ENCODE results near the gene GRB2.

The GRB2 gene

DNA sequence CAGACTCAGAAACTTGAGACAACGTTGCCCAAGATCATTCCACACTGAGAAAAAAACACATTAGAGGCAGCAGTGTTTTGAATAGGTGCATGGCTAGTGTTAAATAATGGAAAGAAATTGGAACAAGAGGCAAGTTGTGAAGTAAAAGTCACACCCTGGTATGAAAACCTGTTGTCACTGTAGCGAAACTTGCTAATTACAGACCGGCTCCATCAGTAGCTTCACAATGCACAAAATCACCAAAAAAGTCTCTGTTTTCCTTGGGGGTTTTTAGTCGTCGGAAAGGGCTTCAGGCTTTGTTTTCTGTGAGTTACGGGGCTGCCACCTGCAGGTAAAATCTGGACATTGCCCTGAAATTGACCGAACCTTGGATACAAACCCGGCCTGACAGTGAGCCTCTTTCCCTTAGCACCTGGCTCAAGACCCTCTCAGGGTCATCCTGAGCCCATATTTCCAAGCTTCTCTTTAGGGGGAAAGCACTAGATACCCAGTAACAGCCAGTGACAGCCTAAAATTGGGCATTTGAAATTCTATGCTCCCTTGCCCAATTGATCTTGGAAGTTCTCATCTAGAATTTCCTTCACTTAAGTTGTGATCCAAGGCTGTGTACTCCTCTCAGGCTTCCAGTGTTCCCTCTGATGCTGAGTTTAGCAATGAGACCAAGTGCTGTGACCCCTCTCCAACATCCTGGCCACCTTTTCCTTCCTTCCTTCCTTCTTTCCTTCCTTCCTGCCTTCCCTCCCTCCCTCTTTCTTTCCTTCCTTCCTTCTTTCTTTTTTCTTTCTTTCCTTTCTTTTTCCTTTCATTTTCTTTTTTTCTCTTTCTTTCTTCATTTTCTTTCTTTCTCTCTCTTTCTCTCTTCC is 7.2 kb upstream of the GRB2 start:
- DNase-seq, result peak; percentile 73

- no peak for DNase-seq
These were observed 6.0 kb upstream of the GRB2 start for GRCh38 chr17:75411328-75412067.

GRCh38 chr17:75410141-75410540 is 4.7 kb upstream of the GRB2 start:
- DNase-seq, result no peak

- no peak for DNase-seq
These were observed 2.3 kb upstream of the GRB2 start for GRCh38 chr17:75407655-75408352.

- DNase-seq, result no peak
These were observed 741 bp upstream of the GRB2 start for GRCh38 chr17:75406222-75406615.

GRCh38 chr17:75404731-75405364 is 630 bp downstream of the GRB2 start:
- peak; percentile 61 for DNase-seq

- DNase-seq, result peak; percentile 54
These were observed 1.2 kb downstream of the GRB2 start for GRCh38 chr17:75404223-75404730.

- DNase-seq, result no peak
These were observed 2.3 kb downstream of the GRB2 start for GRCh38 chr17:75403131-75403530.

DNA sequence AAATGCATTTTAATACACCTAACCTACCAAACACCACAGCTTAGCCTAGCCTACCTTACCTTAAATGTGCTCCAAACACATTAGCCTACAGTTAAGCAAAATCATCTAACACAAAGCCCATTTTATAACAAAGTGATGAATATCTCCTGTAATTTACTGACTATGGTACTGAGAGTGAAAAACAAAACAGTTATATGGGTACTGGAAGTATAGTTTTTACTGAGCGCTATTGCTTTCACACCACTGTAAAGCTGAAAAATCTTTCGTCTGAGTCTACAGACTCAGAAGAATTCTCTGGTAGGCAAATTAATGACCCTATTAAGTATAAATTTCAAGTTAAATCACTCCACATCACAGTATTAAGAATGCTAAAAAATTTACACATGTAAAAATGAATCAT is 3.5 kb downstream of the GRB2 start:
- no peak for DNase-seq

- DNase-seq, result no peak
These were observed 5.0 kb downstream of the GRB2 start for GRCh38 chr17:75400326-75400939.

- DNase-seq, result no peak
These were observed 7.2 kb downstream of the GRB2 start for GRCh38 chr17:75398279-75398678.

- no peak for DNase-seq
These were observed 8.3 kb downstream of the GRB2 start for GRCh38 chr17:75397217-75397616.

DNA sequence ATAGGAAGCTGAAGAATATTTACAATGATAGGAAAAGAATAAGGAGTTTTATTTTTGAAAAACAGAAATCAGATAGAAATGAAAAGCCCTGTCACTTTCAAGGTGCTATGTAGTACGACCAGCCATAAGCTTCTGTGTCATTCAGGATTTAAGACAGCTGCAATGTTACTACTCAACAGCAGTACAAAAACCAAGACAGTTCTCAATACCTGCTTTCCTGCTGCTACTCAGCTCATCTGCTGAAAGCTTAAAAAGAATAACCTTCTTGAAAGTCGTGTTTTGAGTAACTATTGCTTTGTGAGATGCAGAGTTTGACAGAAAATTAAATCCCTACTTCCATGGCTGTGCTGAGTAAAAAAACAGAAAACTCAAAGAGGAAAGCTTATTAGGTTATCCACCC is 8.7 kb downstream of the GRB2 start:
- DNase-seq, result no peak

DNA sequence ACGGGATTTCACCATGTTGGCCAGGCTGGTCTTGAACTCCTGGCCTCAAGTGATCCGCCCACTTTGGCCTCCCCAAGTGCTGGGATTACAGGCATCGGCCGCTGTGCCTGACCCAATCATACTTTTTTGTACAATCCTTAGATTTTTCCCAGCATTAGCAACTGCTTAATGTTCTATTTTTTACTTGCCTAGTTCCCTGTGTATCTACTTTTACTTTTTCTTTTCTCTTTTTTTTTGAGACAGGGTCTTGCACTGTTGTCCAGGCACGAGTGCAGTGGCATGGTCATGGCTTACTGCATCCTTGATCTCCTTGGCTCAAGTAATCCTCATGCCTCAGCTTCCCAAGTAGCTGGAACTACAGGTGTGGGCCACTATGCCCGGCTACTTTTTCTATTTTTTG is 9.5 kb downstream of the GRB2 start:
- no peak for DNase-seq

DNA sequence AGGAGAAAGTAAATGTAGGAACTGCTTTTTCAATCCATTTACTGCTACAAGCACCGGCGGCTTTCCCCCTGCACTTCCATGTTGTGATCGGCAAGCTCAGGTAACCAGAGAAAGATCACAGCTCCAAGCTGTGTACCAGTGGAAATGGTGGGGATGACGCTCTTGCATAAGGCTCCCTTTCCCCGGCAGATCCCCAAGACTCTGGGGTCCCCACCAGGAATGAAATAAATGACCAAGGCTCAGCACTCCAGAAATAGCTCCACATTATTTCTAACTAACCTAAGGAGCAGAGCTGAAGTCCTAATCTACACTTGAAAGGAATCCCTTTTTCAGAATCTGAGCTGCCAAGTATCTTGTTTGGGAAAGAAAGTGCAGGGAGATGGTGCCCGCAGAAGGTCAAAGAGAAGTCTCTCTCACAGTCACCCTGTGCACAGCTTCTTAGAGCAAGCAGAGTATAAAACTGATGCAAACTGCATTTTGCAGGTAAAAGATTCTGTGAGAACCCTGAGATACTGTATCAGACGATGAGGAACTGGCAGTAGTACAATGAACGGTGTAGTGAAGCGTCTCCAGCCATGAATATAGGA is 11.1 kb downstream of the GRB2 start:
- no peak for DNase-seq

GRCh38 chr17:75393523-75394331 is 11.8 kb downstream of the GRB2 start:
- DNase-seq, result peak; percentile 82

GRCh38 chr17:75392559-75392958 is 12.9 kb downstream of the GRB2 start:
- no peak for DNase-seq

GRCh38 chr17:75390982-75391381 is 14.5 kb downstream of the GRB2 start:
- DNase-seq, result no peak

DNA sequence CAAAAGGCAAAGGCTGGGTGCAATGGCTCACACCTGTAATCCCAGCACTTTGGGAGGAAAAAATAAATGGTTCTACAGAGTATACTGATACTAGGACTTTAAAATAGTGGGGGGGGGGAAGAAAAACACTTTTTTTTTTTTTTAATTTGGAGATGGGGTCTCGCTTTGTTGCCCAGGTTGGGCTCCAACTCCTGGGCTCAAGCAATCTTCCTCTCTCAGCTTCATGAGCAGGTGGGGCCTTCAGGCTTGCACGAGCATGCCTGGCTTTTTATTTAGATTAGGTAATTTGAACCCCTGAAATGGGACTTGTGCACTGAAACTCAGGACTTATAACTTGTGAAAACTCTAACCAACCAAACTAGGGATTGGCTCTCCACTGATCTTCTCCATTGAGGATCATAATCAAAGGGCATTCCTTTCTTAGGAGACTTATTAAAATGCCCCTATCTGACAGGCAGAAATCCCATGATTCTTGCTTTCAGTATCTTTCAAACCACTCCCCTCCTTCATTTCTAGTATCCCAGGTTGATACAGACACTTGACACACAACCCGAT is 16.9 kb downstream of the GRB2 start:
- DNase-seq, result no peak

GRCh38 chr17:75387771-75388170 is 17.7 kb downstream of the GRB2 start:
- no peak for DNase-seq

DNA sequence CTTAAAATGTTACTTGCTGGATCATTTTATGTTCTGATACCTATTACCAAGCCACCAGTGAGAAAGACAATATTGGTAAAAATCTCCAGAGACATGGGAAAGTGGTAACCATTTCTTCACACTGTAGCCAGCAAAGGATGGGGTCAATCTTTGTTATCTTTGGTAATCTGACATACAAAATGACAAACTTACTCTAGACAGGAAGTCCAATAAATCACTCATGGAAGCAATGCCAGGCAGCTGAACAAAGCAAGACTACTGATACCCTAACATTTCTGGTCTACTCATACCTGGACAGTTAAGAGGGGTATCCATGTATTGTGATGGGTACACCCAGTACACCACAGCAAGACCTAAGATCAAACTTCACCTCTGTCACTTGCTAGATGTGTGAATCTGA is 19.0 kb downstream of the GRB2 start:
- DNase-seq, result no peak

Measured in activated naive CD4-positive, alpha-beta T cell treated with Interleukin-2 at 50 U/mL for 16 hours (primary cell).